Uterus (tissue), 2 donors: ENCODE data around the gene RHOBTB1.

Source experiments
- CTCF ChIP-seq, 4 experiments: fragments of 200-600 bp in 2 of 4; fragments of 450-650 bp in 2 of 4; sonication (generic) in 2 of 4; IDR thresholded peaks; one replicate each; pipeline ENCODE4 v1.5.1; 2016 to 2019; ENCODE audit warnings: antibody characterized with exemption in 4 of 4, mild to moderate bottlenecking in 2 of 4, moderate library complexity in 1 of 4
- POLR2A ChIP-seq, 2 donors: fragments of 450-650 bp; IDR thresholded peaks; one replicate each; pipeline ENCODE4 v1.6.1; 2016; ENCODE audit warnings: antibody characterized with exemption in 2 of 2, mild to moderate bottlenecking in 1 of 2, moderate library complexity in 1 of 2

GRCh38 chr10:60828489-60828852 is 115.5 kb downstream of the RHOBTB1 start:
- no peak for TF ChIP-seq POLR2A (IDR thresholded peaks at IDR 0.05)
- no peak for TF ChIP-seq CTCF (IDR thresholded peaks at IDR 0.05)
